HG03175 (cell line): ENCODE results near the gene SNCAIP.

ENCODE experiments used
- ATAC-seq: cut with Tn5 transposase; IDR thresholded peaks from one replicate; pipeline ENCODE4 v1.9.1; 2021; ENCODE audit warnings: mild to moderate bottlenecking, moderate library complexity; ENCODE audit not compliant: unreplicated experiment

SNCAIP gene

GRCh38 chr5:122311961-122312590 lies at the start of gene SNCAIP:
SNCAIP (plus strand) TSS chr5:122312237; CDS start chr5:122391135, 78,898 bp downstream.
- peak; percentile 56 for ATAC-seq

GRCh38 chr5:122263352-122264030 lies 48.5 kb upstream of the SNCAIP start:
- no peak for ATAC-seq

- no peak for ATAC-seq
Measured at GRCh38 chr5:122264610-122265009, 47.4 kb upstream of the SNCAIP start.

GRCh38 chr5:122267185-122267584 lies 44.9 kb upstream of the SNCAIP start:
- no peak for ATAC-seq

GRCh38 chr5:122273696-122274095 lies 38.3 kb upstream of the SNCAIP start:
- no peak for ATAC-seq

- ATAC-seq, result no peak
Measured at GRCh38 chr5:122283592-122283991, 28.4 kb upstream of the SNCAIP start.

GRCh38 chr5:122286541-122286940 lies 25.5 kb upstream of the SNCAIP start:
- ATAC-seq, result no peak

- no peak for ATAC-seq
Measured at GRCh38 chr5:122287101-122287500, 24.9 kb upstream of the SNCAIP start.

GRCh38 chr5:122291000-122291901 lies 20.8 kb upstream of the SNCAIP start:
- ATAC-seq, result no peak

- no peak for ATAC-seq
Measured at GRCh38 chr5:122292332-122292731, 19.7 kb upstream of the SNCAIP start.

- no peak for ATAC-seq
Measured at GRCh38 chr5:122295138-122295537, 16.9 kb upstream of the SNCAIP start.

GRCh38 chr5:122296871-122297270 lies 15.2 kb upstream of the SNCAIP start:
- no peak for ATAC-seq

GRCh38 chr5:122297587-122298298 lies 14.3 kb upstream of the SNCAIP start:
- ATAC-seq, result peak; percentile 95

GRCh38 chr5:122300374-122300773 lies 11.7 kb upstream of the SNCAIP start:
- ATAC-seq, result no peak

- no peak for ATAC-seq
Measured at GRCh38 chr5:122301016-122301415, 11.0 kb upstream of the SNCAIP start.

GRCh38 chr5:122304471-122305215 lies 7.4 kb upstream of the SNCAIP start:
- ATAC-seq, result no peak

- ATAC-seq, result no peak
Measured at GRCh38 chr5:122306461-122306860, 5.6 kb upstream of the SNCAIP start.

- no peak for ATAC-seq
Measured at GRCh38 chr5:122310889-122311288, 1.1 kb upstream of the SNCAIP start.

GRCh38 chr5:122311497-122311960 lies 508 bp upstream of the SNCAIP start:
- ATAC-seq, result no peak
